GM12878 (cell line): Measurements from ENCODE around the gene COMMD3. TPM values are rescaled to one million over a fixed set of nuclear protein-coding genes. Genes with fewer than 3 reads are reported as not detected.

ENCODE experiments used
- ATAC-seq: fragments of 200-7000 bp; cut with Tn5 transposase; 3 replicates; pipeline ENCODE4 v1.9.1; 2020; ENCODE audit warnings: mild to moderate bottlenecking, moderate library complexity
- BruUV-seq: library from RNA; stranded (reverse); fragments of 400-500 nt; replicated peaks from 2 replicates; lab custom pipeline; 2021; lab: Mats Ljungman, UMichigan
- CTCF ChIA-PET: fragments of 300-600 bp; sonication (Branson Sonifier 250); formaldehyde crosslinking; extraction: SDS; loops from one replicate; lab custom pipeline; 2021; ENCODE audit warnings: inconsistent platforms; lab: Yijun Ruan, JAX
- POLR2A ChIA-PET: fragments of 350-600 bp; formaldehyde crosslinking; extraction: SDS; loops from one replicate; lab custom pipeline; 2021; ENCODE audit warnings: inconsistent platforms; lab: Charles Lee
- RAD21 ChIA-PET: fragments of 300-600 bp; sonication (Branson Sonifier 250); formaldehyde crosslinking; loops from one replicate; lab custom pipeline; 2023; ENCODE audit warnings: antibody characterized with exemption; ENCODE audit not compliant: unreplicated experiment; lab: Charles Lee
- SMC1A ChIA-PET: fragments of 300-600 bp; sonication (Branson Sonifier 250); formaldehyde crosslinking; loops from one replicate; lab custom pipeline; 2023; ENCODE audit not compliant: unreplicated experiment, uncharacterized antibody; lab: Charles Lee
- DNase-seq: peaks from one replicate; pipeline ENCODE4 v3.0.0-alpha.2; 2011; ENCODE audit warnings: low read depth, low spot score
- FAIRE-seq: peaks from 3 replicates; lab custom pipeline; 2011; peaks lifted over from hg19 to GRCh38; lab: Jason Lieb, UNC
- H2AFZ ChIP-seq: 2 replicates; pipeline ENCODE4 v1.6.0; 2011; ENCODE audit warnings: low read depth, low read length, control low read depth; ENCODE audit not compliant: control insufficient read depth
- H3K27ac ChIP-seq: 2 replicates; pipeline ENCODE4 v1.5.1; 2011; ENCODE audit warnings: control low read depth; ENCODE audit not compliant: control insufficient read depth, insufficient read depth
- H3K27me3 ChIP-seq, 2 experiments: replicated peaks in 1 of 2; 2 replicates each; pipeline versions ENCODE4 v1.6.0 to v1.6.1; 2011; ENCODE audit warnings: low read length in 1 of 2; ENCODE audit not compliant: control insufficient read depth in 2 of 2, insufficient read depth in 2 of 2
- H3K36me3 ChIP-seq, 2 experiments: 2 replicates each; pipeline ENCODE4 v1.5.1; 2011; ENCODE audit warnings: low read length in 1 of 2; ENCODE audit not compliant: control insufficient read depth in 2 of 2, insufficient read depth in 2 of 2
- H3K4me1 ChIP-seq: 2 replicates; pipeline ENCODE4 v1.6.1; 2011; ENCODE audit warnings: mild to moderate bottlenecking, low read length, moderate library complexity, mixed read lengths; ENCODE audit not compliant: control insufficient read depth, insufficient read depth
- H3K4me2 ChIP-seq: 2 replicates; pipeline ENCODE4 v1.6.0; 2011; ENCODE audit warnings: control low read depth; ENCODE audit not compliant: control insufficient read depth, insufficient read depth
- H3K4me3 ChIP-seq: fragments of 200-600 bp; sonication (generic); 2 replicates; pipeline ENCODE4 v1.5.1; 2016
- H3K79me2 ChIP-seq: 2 replicates; pipeline ENCODE4 v1.6.0; 2011; ENCODE audit warnings: low read length; ENCODE audit not compliant: control insufficient read depth, insufficient read depth
- H3K9ac ChIP-seq: 2 replicates; pipeline ENCODE4 v1.8.0; 2011; ENCODE audit warnings: low read length, control low read depth, mixed read lengths; ENCODE audit not compliant: control insufficient read depth, insufficient read depth
- H3K9me3 ChIP-seq: replicated peaks from 3 replicates; pipeline ENCODE4 v1.5.1; 2011; ENCODE audit warnings: mild to moderate bottlenecking, low read length; ENCODE audit not compliant: control insufficient read depth, insufficient read depth
- H4K20me1 ChIP-seq: 2 replicates; pipeline ENCODE4 v1.6.0; 2011; ENCODE audit not compliant: control insufficient read depth, insufficient read depth
- BCL3 ChIP-seq: IDR thresholded peaks from 2 replicates; pipeline ENCODE4 v1.6.1; 2011; ENCODE audit warnings: borderline replicate concordance, low read depth, mild to moderate bottlenecking, moderate library complexity, low read length; ENCODE audit not compliant: insufficient read depth, poor library complexity, severe bottlenecking
- DPF2 ChIP-seq: fragments of 450-650 bp; IDR thresholded peaks from 2 replicates; pipeline ENCODE4 v1.6.1; 2017; ENCODE audit warnings: mild to moderate bottlenecking
- E4F1 ChIP-seq: fragments of 450-650 bp; IDR thresholded peaks from 2 replicates; pipeline ENCODE4 v1.6.1; 2018; ENCODE audit warnings: borderline replicate concordance, mild to moderate bottlenecking; ENCODE audit not compliant: partially characterized antibody
- EGR1 ChIP-seq, 2 experiments: IDR thresholded peaks; 1 replicate in 1 of 2; 2 replicates in 1 of 2; pipeline ENCODE4 v1.6.1; 2011 to 2012; ENCODE audit warnings: low read depth in 2 of 2, low read length in 2 of 2, borderline replicate concordance in 1 of 2, mild to moderate bottlenecking in 1 of 2, moderate library complexity in 1 of 2
- GATAD2B ChIP-seq: fragments of 450-650 bp; conservative IDR thresholded peaks from 2 replicates; pipeline ENCODE4 v1.6.1; 2017; ENCODE audit warnings: low read depth, mild to moderate bottlenecking, moderate library complexity
- IKZF1 ChIP-seq: fragments of 450-650 bp; conservative IDR thresholded peaks from 2 replicates; pipeline ENCODE4 v1.6.1; 2017; ENCODE audit warnings: antibody characterized with exemption, mild to moderate bottlenecking
- NFYA ChIP-seq: IDR thresholded peaks from 2 replicates; pipeline ENCODE4 v1.6.1; 2011; ENCODE audit warnings: low read depth, mild to moderate bottlenecking, low read length, improper control_type of control experiment, borderline replicate concordance
- POLR2A ChIP-seq: IDR thresholded peaks from 2 replicates; pipeline ENCODE4 v1.6.1; 2011; ENCODE audit warnings: low read depth, mild to moderate bottlenecking, low read length
- PRDM15 ChIP-seq: fragments of 450-650 bp; formaldehyde crosslinking; IDR thresholded peaks from 2 replicates; pipeline ENCODE4 v1.4.0; 2020; ENCODE audit warnings: mild to moderate bottlenecking, moderate library complexity
- RAD51 ChIP-seq: fragments of 450-650 bp; IDR thresholded peaks from 2 replicates; pipeline ENCODE4 v1.6.1; 2016; ENCODE audit warnings: moderate library complexity, mild to moderate bottlenecking, inconsistent platforms
- RUNX3 ChIP-seq: IDR thresholded peaks from 2 replicates; pipeline ENCODE4 v1.6.1; 2012; ENCODE audit warnings: low read length, inconsistent platforms
- SMAD5 ChIP-seq: IDR thresholded peaks from 2 replicates; pipeline ENCODE4 v1.6.1; 2016; ENCODE audit warnings: antibody characterized with exemption, low read depth
- SUPT20H ChIP-seq: IDR thresholded peaks from 2 replicates; pipeline ENCODE4 v1.6.1; 2011; ENCODE audit warnings: low read depth, mild to moderate bottlenecking, low read length, moderate library complexity, borderline replicate concordance; ENCODE audit not compliant: control insufficient read depth
- YBX1 ChIP-seq: fragments of 450-650 bp; IDR thresholded peaks from 2 replicates; pipeline ENCODE4 v1.6.1; 2016; ENCODE audit warnings: antibody characterized with exemption
- ZSCAN29 ChIP-seq: fragments of 450-650 bp; IDR thresholded peaks from 2 replicates; pipeline ENCODE4 v1.6.1; 2017; ENCODE audit warnings: mild to moderate bottlenecking, moderate library complexity
- WGBS: methylation state at CpG from one replicate; pipeline ENCODE4 v1.1.6; 2016; ENCODE audit warnings: low lambda C conversion rate; ENCODE audit not compliant: insufficient replicate concordance, insufficient coverage; ENCODE audit errors: missing lambda C conversion rate; 5-methylcytosine and 5-hydroxymethylcytosine counted together
- in situ Hi-C: fragments of 300-500 bp; cut with MboI; formaldehyde crosslinking; loops from 9 replicates; pipeline ENCODE4 v1.14.3; 2018; ENCODE audit warnings: mixed read lengths
- intact Hi-C: fragments of 100-400 bp; cut with micrococcal nuclease; formaldehyde crosslinking; loops from one replicate; pipeline ENCODE4 v1.14.2; 2022; ENCODE audit not compliant: unreplicated experiment
- polyA plus RNA-seq, 11 experiments: library from polyadenylated mRNA; depleted of rRNA in 4 of 11; unstranded in 6 of 11; stranded (reverse) in 5 of 11; fragments of >200 nt; fragmentation: Nextera tagmentation in 4 of 11; fragmentation: Illumina TruSeq in 1 of 11; extraction: Ambion mirVana in 4 of 11; extraction: Trizol in 1 of 11; gene quantifications; 1 replicate in 1 of 11; 2 replicates in 10 of 11; pipeline versions ENCODE4 v1.2.1 to v1.2.3, GENCODE V29; 2011 to 2016; ENCODE audit warnings: inconsistent platforms in 2 of 11, missing spikeins in 2 of 11, low read depth in 1 of 11
- total RNA-seq, 4 experiments: library from RNA; depleted of rRNA in 3 of 4; stranded (reverse); fragments of >200 nt in 3 of 4; fragmentation: Illumina TruSeq in 1 of 4; extraction: Trizol in 1 of 4; gene quantifications; 2 replicates each; pipeline versions ENCODE4 v1.2.1 to v1.2.3, GENCODE V29; 2013 to 2021

The COMMD3 gene
- total and polyA plus RNA-seq, 10 of the 15 experiments (the other 5 are each of a cell fraction or from before 2014, with no cell fraction given), result 64.5 to 248 (median 84.4) TPM

GRCh38 chr10:22325272-22326144 is 9.3 kb downstream of the COMMD3 start:
- POLR2A ChIA-PET, result interaction anchor here (0.6 to 1.8 kb wide), 2 partner anchors 10 to 476 kb away, joined by 3 to 9 read pairs; partner anchors contain the start of gene COMMD3
- under 1% methylated on average over 45 of the region's 92 CpGs for WGBS
- TF ChIP-seq SMAD5 (no peak), POLR2A (no peak), ZSCAN29 (peak; percentile 74), YBX1 (no peak), EGR1 (IDR thresholded peaks at IDR 0.05; ENCODE audit: borderline replicate concordance in 1 of 2, low read depth in 2 of 2, low read length in 2 of 2) (0 out of 3 replicates have a peak, but pooled peaks of 1 of the 2 experiments have one; percentile 6), DPF2 (0 out of 2 replicates have a peak, but pooled peaks have one; percentile 41), RAD51 (no peak), BCL3 (no peak), RUNX3 (peak; percentile 33; the same call in 1 of the 2 replicates), PRDM15 (no peak), E4F1 (no peak), SUPT20H (no peak), IKZF1 (peak; percentile 46; the same call in 1 of the 2 replicates), GATAD2B (no peak), NFYA (no peak)

More at GRCh38 chr10:22325272-22326144, 9.3 kb downstream of the COMMD3 start:
- peaks cover 3 to 14% of the 10 kb centered on the region in 2 experiments for H3K27me3 ChIP-seq
- peaks cover 2% of the 10 kb centered on the region; the same call in 1 of the 2 replicates for H4K20me1 ChIP-seq
- no peak for DNase-seq
- ChIA-PET CTCF (interaction anchor here (1.3 to 2.1 kb wide), 2 partner anchors 14 to 332 kb away, joined by 4 to 6 read pairs; no protein-coding TSS in a partner anchor), SMC1A (interaction anchor here (0.8 to 1.6 kb wide), 4 partner anchors 13 to 92 kb away, joined by 3 to 4 read pairs (median 3); no protein-coding TSS in a partner anchor), RAD21 (interaction anchor here (1.1 to 1.5 kb wide), 3 partner anchors 9 to 18 kb away, joined by 3 to 6 read pairs (median 5); partner anchors contain the start of gene COMMD3)
- H3K4me2 ChIP-seq, result peak overlapping the region; percentile 98
- FAIRE-seq, result no peak
- intact Hi-C loops (no loop called here), in situ Hi-C loops (no loop called here)
- peak; percentile 45 for ATAC-seq
- H3K79me2 ChIP-seq, result peaks cover 3% of the 10 kb centered on the region
- H3K9ac ChIP-seq, result peak overlapping the region; percentile 43; the same call in 1 of the 2 replicates
- no TSS peak for BruUV-seq
- peaks cover 9% of the 10 kb centered on the region for H3K4me1 ChIP-seq
- H3K9me3 ChIP-seq, result peaks cover 2% of the 10 kb centered on the region; the same call in 2 of the 3 replicates
- peak overlapping the region; percentile 49 for H2AFZ ChIP-seq
- H3K4me3 ChIP-seq, result peak overlapping the region; percentile 82
- H3K27ac ChIP-seq, result no peak overlapping the region
- H3K36me3 ChIP-seq, result peaks cover 2 to 13% of the 10 kb centered on the region in 2 experiments; a peak in 3 of 4 replicates
